GM10248 (cell line): ENCODE measurements around the gene COL15A1.

ENCODE experiments used
- CTCF ChIA-PET: fragments of 300-600 bp; sonication (Branson Sonifier 250); formaldehyde crosslinking; extraction: SDS; loops from one replicate; lab custom pipeline; 2021; ENCODE audit warnings: antibody characterized with exemption; lab: Yijun Ruan, JAX
- POLR2A ChIA-PET: fragments of 350-650 bp; sonication (Branson Sonifier 250); formaldehyde crosslinking; extraction: SDS; loops from one replicate; lab custom pipeline; 2020; ENCODE audit warnings: antibody characterized with exemption; lab: Yijun Ruan, JAX
- DNase-seq: peaks from one replicate; pipeline ENCODE4 v3.0.0; 2012; ENCODE audit errors: extremely low spot score
- CTCF ChIP-seq: IDR thresholded peaks from 2 replicates; pipeline ENCODE4 v1.5.1; 2012; ENCODE audit warnings: mild to moderate bottlenecking, low read depth; ENCODE audit errors: extremely low read depth, missing control alignments, control extremely low read depth

COL15A1 gene

GRCh38 chr9:98943682-98944056 is at the start of gene COL15A1:
COL15A1 (plus strand) TSS chr9:98943907; CDS start chr9:98944062, 155 bp downstream.
- TF ChIP-seq CTCF, result no peak
- ChIA-PET CTCF (no interaction called here), POLR2A (no interaction called here)
- no peak for DNase-seq

GRCh38 chr9:98894171-98894570 is 49.5 kb upstream of the COL15A1 start:
- ChIA-PET POLR2A (no interaction called here), CTCF (interaction anchor here (0.9 kb wide), 1 partner anchor 46 kb away, joined by 3 read pairs; no protein-coding TSS in a partner anchor)
- no peak for TF ChIP-seq CTCF
- no peak for DNase-seq

- DNase-seq, result no peak
- TF ChIP-seq CTCF, result no peak
- ChIA-PET CTCF (interaction anchor here (0.9 kb wide), 1 partner anchor 47 kb away, joined by 3 read pairs; no protein-coding TSS in a partner anchor), POLR2A (no interaction called here)
Measured at GRCh38 chr9:98894761-98895160, 48.9 kb upstream of the COL15A1 start.

- POLR2A ChIA-PET, result no interaction called here
- TF ChIP-seq CTCF, result no peak
- no peak for DNase-seq
- CTCF ChIA-PET, result interaction anchor here (1.6 kb wide), 1 partner anchor 20 kb away, joined by 5 read pairs; no protein-coding TSS in a partner anchor
Measured at GRCh38 chr9:98896632-98897031, 47.1 kb upstream of the COL15A1 start.

GRCh38 chr9:98897745-98898144 is 46.0 kb upstream of the COL15A1 start:
- ChIA-PET POLR2A (no interaction called here), CTCF (interaction anchor here (1.2 kb wide), 1 partner anchor 9 kb away, joined by 4 read pairs; no protein-coding TSS in a partner anchor)
- no peak for TF ChIP-seq CTCF
- no peak for DNase-seq

GRCh38 chr9:98899408-98900056 is 44.2 kb upstream of the COL15A1 start:
- ChIA-PET POLR2A (no interaction called here), CTCF (interaction anchor here (0.8 to 1.4 kb wide), 3 partner anchors 10 to 78 kb away, joined by 3 to 7 read pairs (median 3); no protein-coding TSS in a partner anchor)
- TF ChIP-seq CTCF, result no peak
- no peak for DNase-seq
